GM21576 (cell line): ENCODE measurements around the gene GPR179.

Experiments used
- ATAC-seq: cut with Tn5 transposase; IDR thresholded peaks from one replicate; pipeline ENCODE4 v1.9.1; 2021; ENCODE audit warnings: mild to moderate bottlenecking, moderate library complexity; ENCODE audit not compliant: unreplicated experiment

The GPR179 gene

DNA sequence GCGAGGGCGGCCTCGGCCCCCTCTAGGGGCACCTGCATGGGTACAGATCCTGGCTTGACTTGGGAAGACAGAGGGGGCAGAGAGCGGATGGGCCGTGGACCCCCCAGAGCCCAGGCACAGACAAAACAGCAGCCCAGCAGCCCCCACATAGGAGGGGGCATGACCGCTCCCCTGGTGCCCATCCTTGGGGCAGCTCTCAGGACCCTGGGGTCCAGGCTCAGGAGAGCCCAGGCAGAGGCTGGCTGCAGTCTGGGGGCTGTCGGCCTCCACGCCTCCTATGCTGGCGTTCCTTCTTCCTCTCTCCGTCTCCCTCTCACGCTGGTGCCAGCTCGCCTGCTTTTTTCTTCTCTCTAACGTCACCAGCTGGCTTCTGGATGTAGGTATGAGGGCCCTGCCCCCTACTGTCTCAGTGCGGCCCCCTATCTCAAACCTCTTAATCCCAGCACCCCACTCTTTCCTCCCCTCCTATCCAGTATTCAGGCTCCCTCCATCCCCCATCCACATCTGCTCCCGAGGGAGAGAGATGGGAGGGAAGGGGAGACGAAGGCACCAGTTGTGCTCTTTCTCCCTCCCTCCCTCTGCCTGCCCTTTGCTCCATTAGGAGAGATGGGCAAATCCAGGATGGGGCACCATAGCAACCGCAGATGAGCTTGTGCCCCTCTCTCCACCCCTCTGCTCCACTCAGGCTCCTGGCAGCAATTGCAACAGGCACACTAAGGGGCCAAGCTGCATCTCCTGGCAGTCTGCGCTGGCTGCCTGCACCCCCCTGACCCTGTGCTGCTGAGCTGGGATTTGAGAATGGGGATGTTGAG is at the start of gene GPR179:
Gene GPR179 (minus strand): TSS at position 349 of the 812 bp plus-strand sequence. CDS start 167 bp downstream, at position 182.
- ATAC-seq, result no peak

- ATAC-seq, result no peak
Measured at GRCh38 chr17:38379448-38379847, 35.7 kb upstream of the GPR179 start.

GRCh38 chr17:38369124-38369886 is 25.5 kb upstream of the GPR179 start:
- ATAC-seq, result no peak

GRCh38 chr17:38364741-38365140 is 21.0 kb upstream of the GPR179 start:
- ATAC-seq, result no peak

DNA sequence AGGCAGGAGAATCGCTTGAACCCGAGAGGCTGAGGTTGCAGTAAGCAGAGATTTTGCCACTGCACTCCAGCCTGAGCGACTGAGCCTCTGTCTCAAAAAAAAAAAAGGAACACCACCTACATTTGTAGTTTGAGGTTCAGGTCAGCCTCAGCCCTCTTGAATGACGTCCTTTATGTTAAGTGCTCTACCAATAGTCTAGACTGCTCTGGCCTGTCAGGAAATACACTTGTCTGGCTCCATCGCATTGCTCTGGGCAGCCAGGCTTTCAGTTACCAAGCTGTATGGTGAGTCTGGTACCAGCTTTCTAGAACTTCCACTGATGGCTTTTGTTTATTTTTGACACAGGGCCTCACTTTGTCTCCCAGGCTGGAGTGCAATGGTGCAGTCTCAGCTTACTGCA is 19.3 kb upstream of the GPR179 start:
- no peak for ATAC-seq

DNA sequence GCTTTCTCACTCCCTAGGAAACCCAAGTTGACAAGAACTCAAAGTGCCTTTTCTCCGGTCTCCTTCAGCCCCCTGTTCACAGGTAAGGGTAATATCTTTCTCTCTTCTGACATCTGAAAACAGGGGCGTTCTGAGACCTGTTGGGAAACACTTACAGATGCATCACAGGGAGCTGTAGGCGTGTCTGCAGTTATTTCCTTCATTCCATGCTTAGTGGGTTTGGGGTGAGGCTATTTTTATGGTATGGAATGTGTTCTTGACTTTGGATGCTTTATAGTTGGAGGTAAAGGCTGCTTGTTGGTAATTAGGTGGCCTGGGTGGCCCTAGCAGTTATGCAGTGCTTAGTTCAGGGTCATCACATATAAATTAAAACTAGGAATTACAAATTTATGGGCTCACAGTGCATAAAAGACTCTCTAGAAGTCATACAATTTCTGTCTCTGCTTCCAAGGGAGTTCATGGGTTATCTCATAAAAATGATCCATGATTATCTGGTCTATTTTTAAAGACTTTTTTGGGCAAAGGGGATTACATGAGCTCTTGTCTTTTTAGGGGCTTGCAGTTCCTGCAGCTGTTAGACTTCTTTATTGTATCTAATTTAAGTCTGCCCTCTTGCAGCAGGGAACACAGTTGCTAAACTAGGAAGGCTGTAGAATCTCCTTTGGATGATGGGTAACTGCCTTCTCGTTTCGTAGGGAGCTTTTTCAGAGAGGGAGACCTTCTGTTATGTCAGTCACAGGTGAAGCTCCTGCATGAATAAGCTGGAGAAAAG is 18.1 kb upstream of the GPR179 start:
- ATAC-seq, result no peak

DNA sequence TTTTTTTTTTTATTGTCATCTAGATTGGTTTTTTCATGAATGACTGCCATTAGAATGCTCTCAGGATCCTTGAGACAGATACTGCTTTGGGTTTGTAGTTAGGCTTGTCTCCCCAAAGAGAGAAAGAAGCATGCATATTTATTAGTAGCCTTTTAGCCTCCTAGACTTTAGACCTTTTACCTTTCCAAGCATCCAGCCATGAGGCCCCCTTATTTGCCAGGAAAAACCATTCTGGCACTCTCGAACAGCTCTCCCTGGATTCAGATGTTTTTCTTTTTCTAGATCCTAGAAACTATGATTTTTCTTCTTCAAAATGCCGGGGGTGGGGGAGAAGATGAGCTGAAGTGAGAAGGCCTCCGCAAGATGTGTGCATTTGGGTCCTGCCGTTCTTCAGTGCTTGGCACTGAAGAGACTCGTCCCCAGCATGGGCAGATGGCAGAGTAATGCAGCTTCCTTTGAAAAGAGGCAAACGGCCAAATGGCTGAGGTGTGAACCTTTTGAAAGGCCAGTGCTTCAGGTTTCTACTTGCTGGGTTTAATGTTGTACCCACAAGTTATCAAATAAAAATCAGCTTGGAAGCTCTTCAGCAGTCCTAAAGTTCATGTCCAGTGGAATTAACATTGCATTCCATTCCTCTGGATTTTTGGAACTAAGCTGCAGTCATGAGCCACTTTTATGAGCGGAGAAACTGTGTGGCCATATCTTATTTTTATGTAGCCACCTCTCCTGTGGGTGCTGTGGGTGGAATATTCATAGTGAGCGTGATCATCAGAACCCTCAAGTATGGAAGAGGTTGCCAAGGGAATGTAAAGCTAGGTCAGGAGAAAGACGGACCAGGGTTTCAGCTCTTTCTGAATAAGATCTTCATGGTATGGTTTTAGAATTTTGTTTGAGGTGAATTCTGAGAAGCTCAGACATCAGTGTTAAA is 15.1 kb upstream of the GPR179 start:
- no peak for ATAC-seq

DNA sequence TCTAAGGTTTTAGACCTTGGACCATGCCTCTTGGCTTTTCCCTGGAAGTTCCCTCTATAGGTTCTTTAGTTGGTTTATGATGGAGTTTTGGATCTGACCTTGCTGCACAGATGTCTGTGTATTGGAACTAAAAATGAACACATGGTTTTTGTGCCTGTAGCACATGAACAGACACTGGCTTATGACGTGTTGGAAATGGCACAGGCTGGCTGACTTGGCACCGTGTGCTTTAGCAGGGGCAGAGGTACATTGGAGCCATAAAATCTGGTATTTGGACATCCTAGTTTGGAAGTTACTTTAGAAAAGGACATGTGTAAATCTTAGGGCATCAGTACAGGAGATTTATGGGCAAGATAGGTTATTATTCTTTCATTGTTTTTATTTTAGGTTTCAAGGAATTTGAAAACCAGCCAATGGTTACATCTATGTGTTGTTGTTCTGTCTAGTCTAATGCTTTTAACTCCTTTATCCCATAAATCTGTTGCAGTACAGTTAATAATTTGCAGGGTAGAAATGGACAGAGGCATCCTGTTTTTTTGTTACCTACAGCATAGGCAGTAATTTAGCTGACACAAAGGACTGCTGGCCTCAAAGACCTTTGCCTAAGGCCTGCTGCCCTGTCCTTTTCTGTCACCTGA is 13.8 kb upstream of the GPR179 start:
- ATAC-seq, result no peak

- no peak for ATAC-seq
Measured at GRCh38 chr17:38355251-38355650, 11.5 kb upstream of the GPR179 start.

DNA sequence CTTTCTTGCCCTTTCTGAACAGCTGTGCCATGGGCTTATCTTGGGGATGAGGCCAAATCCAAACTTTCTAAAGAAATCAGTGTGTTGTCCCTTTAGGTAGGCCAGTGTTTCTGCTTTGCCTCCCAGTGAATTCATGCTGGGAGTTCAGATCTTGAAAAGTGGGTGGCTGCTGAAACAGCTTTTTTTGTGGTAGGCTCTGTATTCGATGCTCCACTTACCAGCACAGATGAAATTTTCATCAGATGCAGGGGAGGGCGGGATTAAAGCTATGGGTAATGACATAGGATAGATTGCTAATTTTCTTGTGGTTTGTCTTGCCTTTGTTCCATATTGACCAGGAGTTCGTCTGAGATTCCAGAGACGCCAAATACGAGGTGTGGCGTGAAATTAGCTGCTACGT is 10.7 kb upstream of the GPR179 start:
- no peak for ATAC-seq

DNA sequence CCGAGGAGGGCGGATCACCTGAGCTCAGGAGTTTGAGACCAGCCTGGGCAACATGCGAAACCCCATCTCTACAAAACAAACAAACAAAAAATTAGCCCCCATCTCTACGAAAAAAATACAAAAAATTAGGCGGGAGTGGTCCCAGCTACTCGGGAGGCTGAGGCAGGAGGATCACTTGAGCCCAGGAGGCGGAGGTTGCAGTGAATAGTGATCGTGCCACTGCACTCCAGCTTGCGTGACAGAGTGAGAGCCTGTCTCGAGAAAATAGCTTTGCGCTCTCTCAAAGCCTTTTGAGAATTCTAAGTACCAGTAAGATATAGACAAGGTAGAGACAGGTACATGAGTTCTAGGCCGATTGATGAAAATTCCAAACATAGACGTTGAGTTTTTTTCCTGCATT is 9.9 kb upstream of the GPR179 start:
- ATAC-seq, result no peak

- no peak for ATAC-seq
Measured at GRCh38 chr17:38353086-38353604, 9.4 kb upstream of the GPR179 start.

- ATAC-seq, result peak; percentile 10
Measured at GRCh38 chr17:38352245-38353085, 8.7 kb upstream of the GPR179 start.

- ATAC-seq, result peak; percentile 83
Measured at GRCh38 chr17:38351412-38352222, 7.9 kb upstream of the GPR179 start, which contains the start of gene SOCS7. Gene SOCS7, plus strand, starts transcription at chr17:38351844. Its CDS starts 209 bp downstream, at chr17:38352053.

- no peak for ATAC-seq
Measured at GRCh38 chr17:38350035-38350434, 6.3 kb upstream of the GPR179 start.

DNA sequence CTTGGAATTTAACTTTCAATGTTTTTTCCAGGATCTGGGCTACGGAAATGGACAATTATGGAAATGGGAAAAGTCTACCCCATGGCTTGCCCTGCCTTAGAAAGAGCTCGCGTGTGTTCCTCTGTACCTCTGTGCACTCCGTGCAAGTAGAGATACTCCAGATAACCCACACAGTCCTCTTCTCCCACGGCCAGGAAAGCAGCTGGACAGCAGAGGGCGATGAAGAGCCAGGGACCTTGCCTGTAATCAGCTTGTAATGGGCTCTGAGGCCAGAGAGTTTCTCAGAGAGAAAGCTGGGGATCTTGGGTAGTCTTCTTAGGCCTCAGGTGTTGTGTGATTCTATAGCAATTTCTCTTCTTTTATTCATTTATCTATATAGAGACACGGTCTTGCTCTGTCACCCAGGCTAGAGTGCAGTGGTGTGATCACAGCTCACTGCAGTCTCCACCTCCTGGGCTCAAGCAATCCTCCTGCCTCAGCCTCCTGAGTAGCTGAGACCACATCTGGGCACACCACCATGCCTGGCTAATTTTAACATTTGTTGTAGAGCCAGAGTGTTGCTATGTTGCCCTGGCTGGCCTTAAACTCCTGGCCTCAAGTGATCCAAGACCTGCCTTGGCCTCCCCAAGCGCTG is 5.5 kb upstream of the GPR179 start:
- ATAC-seq, result no peak

DNA sequence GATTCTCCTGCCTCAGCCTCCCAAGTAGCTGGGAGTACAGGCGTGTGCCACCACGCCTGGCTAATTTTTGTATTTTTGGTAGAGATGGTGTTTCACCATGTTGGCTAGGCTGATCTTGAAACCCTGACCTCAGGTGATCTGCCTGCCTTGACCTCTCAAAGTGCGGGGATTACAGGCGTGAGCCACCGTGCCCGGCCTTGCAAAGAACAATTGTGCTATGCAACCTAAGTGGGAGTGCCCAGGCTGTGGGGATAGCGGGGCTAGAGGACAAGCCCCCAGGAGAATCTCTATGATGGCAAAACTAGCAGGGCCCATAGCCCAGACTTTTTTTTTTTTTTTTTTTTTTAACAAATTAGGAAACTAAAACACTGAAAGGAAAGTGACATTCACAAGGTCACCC is 2.0 kb upstream of the GPR179 start:
- ATAC-seq, result no peak
